GM19023 (cell line): Measurements from ENCODE around the gene DNMT1.
"Not testable (repeated sequence)": the region's sequence is repeated elsewhere in the genome, so short reads cannot be mapped to it uniquely, and the experiment has no call there.

Source experiments
- ATAC-seq: cut with Tn5 transposase; IDR thresholded peaks from one replicate; pipeline ENCODE4 v1.9.1; 2021; ENCODE audit warnings: mild to moderate bottlenecking, moderate library complexity; ENCODE audit not compliant: unreplicated experiment

Gene DNMT1

DNA sequence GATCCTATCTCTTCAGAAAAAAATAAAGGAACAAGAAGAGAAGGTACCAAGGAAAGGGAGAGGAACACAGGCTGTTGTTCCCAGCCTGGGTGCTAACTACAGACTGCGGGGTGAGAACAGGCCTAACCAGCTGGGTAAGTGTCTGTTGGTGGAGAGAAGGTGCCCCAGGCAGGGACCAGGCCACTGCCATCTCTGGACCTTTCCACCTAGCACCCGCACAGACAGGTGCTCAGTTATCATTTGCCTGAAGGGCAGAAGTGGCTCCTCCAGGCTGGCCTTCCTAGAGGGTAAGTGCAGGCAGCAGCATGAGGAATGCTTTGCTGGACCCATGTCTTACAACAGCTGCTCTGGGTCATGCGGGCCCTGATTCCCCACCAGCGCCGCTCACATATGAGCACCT lies 10.1 kb downstream of the DNMT1 start:
- ATAC-seq, result no peak

DNA sequence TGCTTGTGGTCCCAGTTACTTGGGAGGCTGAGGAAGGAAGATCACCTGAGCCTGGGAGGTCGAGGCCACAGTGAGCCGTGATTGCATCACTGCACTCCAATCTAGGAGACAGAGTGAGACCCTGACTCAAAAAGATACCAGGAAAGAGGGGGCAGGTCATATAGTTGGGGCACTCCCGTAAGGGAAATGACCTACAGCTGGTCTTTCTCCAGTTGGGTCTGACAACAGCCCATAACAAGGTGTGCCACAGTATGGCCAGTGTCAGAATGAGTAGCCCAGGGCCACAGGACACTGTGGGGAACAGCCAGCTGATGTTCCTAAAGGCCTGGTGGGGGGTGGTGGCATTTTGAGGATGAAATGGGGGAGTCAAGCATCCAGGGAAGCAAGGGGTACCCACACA lies 10.8 kb downstream of the DNMT1 start:
- no peak for ATAC-seq

DNA sequence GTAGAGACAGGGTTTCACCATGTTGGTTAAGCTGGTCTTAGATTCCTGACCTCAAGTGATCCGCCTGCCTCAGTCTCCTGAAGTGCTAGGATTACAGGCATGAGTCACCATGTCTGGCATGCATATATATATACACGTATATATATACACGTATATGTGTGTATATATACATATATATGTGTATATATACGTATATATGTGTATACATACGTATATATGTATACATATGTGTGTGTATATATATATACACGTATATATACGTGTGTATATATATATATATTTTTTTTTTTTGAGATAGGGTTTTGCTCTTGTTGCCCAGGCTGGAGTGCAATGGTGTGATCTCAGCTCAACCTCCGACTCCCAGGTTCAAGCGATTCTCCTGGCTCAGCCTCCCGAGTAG lies 11.9 kb downstream of the DNMT1 start:
- no peak for ATAC-seq

DNA sequence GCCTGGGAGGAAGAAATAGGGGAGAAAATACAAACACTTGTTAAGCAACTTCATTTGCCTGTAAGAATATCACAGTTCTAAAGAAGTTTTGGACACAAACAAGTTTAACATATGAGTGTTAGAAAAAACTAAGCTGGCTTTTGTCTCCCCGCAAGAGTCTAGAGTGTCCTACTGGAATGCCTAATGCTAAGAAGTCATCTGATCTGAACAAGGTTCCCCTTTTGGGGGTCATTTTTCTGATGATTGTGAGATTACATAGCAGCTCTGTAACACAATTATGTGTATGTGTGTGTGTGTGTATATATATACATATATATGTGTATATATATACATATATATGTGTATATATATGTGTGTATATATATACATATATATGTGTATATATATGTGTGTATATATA lies 12.7 kb downstream of the DNMT1 start:
- ATAC-seq, result no peak

DNA sequence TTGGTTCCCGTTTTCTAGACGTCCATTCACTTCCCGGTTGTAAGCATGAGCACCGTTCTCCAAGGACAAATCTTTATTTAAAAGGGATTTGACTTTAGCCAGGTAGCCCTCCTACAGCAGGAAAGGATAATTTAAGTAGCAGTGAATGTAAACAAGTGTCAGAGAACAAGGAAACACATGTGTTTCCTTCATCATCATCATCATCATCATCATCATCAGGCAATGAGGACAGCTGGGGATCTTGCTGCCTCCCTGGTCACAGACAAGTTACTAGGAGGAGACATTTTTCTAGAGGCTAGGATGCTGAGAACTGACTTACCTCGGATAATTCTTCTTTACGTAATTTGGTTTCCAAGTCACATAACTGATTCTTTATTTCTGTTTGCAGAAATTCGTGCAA lies 14.3 kb downstream of the DNMT1 start:
- no peak for ATAC-seq

DNA sequence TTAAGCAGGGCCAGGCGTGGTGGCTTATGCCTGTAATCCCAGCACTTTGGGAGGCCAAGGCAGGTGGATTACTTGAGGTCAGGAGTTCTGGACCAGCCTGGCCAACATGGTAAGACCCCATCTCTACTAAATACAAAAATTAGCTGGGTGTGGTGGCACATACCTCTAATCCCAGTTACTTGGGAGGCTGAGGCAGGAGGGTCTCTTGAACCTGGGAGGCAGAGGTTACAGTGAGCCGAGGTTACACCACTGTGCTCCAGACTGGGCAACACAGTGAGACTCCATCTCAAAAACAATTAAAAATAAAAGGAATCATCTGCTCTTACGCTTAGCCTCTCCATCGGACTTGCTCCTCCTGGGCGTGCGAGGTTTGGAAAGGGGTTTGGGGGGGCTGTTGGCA lies 14.7 kb downstream of the DNMT1 start:
- ATAC-seq, result not testable (repeated sequence)

DNA sequence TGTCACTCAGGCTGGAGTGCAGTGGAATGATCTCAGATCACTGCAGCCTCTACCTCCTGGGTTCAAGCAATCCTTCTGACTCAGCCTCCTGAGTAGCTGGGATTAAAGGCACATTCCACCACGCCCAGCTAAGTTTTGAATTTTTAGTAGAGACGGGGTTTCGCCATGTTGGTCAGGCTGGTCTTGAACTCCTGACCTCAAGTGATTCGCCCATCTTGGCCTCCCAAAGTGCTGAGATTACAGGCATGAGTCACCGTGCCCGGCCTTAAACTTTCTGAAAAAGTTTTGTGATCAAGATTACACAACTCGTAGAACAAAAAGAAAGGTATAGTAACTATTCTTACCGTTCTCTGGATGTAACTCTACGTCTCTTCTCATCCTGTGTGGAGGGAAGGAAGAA lies 21.2 kb downstream of the DNMT1 start:
- no peak for ATAC-seq

DNA sequence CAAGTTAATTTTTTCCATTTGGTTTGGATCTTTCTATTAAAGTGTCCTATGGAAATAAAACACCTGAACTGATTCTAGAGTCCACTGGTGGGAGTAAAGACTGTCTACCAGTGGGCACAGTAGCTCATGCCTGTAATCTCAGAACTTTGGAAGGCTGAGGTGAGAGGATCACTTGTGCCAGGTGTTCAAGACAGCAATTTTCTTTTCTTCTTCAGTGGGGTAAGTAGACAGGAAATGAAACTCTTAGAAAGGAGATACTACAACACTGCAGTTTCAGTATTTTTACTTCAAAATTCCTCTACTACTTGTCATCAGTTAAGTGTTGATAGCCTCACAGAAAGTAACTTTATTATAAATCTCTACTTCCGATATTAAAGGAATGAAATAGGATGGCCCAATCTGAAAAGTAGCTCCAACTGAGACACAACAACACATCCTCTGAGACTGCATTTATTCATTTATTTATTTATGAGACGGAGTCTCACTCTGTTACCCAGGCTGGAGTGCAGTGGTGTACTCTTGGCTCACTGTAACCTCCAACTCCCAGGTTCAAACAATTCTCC lies 26.3 kb downstream of the DNMT1 start:
- no peak for ATAC-seq

DNA sequence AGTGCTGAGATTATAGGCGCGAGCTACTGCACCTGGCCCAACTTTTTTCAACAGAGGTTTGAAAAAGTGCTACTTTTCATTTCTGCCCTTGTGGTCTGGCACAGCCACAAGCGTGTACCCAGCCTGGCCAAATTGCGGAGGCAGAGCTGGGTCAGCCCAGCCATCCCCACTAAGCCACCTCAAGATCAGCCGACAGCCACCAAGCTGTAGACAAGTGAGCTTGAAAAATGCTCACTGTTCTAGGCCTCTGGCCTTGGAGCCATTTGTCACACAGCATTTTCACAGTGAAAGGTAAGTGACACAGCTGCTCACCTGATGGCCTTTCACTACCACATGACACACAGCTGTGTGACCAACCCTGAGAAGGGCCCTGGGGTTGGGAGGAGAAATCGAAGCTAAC lies 27.3 kb downstream of the DNMT1 start:
- no peak for ATAC-seq

DNA sequence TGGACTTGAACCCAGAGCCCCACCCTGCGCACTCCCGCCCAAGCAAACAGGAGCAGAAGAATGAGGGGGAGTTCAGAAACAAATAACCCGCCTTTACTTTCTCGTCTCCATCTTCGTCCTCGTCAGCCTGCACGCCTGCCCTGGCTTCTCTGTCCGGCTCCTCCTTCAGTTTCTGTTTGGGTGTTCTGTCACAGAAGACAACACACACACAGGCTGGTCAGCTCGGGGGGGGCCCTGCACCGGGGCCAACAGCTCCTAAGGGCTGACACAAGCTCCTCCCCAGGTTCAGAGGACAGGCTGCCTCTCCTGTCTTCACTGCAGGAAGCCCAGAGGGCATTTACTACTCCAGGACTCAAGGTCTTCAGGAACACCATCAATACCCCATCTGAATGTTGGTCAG lies 28.3 kb downstream of the DNMT1 start:
- ATAC-seq, result not testable (repeated sequence)

DNA sequence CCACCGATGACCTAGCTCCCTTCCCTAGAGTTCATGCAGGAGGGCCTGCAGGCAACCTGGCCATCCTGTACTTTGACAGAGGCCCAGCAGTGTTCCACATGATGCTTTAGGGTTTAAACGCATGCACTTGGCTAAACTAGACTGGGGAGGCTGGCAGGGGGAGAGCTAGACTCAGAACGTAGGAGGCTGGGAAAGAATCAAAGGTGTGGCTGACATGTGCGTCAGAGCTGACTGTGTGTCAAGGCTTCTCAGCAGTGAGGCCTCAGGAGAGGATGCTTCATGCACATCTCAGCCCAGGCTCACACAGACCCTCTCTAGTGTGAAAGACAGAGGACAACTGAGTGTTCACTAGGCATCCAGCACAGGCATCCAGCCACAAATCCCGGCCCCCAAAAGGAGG lies 28.7 kb downstream of the DNMT1 start:
- ATAC-seq, result no peak

DNA sequence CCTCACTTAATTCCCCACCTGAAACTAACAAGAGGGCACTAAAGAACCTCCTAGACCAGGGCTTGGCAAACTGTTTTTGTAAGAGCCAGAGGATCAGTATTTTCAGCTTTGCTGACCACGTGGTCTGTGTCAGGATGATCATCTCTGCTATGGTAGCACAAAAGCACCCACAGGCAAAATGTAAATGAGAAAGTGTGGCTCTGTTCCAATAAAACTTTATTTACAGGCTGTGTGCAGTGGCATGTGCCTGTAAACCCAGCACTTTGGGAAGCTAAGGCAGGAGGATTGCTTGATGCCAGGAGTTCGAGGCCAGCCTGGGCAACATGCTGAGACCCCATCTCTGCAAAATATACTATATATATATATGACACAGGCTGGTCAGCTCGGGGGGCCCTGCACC lies 31.2 kb downstream of the DNMT1 start:
- ATAC-seq, result no peak

DNA sequence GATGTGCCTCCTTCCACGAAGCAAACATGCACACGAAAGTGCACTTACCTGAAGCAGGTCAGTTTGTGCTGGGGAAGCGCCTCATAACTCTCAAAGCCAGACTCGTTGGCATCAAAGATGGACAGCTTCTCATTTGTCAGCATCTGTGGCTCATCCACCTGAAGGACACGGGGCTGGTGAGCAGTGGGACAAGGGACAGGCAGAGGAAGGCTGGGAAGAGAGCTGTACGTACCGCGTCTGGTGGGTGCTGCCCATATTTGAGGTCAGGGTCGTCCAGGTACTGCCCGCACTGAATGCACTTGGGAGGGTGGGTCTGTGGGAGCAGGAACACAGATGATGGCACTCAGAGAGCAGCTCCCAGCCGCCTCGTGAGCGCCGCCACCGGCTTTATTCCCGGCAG lies 35.1 kb downstream of the DNMT1 start:
- no peak for ATAC-seq

DNA sequence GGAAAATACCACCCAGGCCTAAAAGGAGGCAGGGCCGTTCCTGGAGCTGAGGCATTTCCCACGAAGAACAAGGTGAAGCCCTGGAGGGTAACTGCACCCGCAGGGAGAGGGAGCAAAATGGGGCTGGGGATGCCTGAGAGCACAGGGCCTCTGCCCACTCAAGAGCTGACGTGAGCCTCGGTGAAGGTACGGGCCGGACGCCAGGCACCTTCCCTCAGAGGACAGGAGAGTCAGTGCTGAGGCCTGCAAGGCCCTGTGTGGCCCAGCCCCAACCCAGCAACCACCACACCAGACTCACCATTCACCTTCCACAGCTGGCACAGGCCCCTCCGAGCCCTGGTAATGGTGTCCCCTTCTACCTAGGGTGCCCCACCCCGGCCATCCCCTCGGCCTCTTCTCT lies 36.3 kb downstream of the DNMT1 start:
- ATAC-seq, result no peak

DNA sequence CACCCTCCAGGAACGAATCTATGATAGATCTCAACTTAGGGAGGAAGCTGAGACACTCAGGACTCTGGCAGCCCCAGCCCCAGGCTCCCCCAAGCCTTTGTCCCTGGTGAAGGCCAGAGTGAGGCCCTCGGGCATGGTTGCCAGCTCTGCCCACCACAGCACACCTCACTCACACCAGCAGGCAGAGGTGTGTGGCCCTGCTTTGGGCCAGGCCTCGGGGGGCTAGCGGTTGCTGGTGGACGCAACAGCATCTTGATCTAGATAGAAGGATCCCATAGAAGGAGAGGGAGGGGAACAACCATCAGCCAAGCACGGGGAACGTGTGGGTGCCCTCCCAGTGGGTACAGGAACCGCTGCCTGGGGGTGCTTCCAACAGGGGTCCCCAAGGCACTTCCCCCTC lies 36.7 kb downstream of the DNMT1 start:
- no peak for ATAC-seq

DNA sequence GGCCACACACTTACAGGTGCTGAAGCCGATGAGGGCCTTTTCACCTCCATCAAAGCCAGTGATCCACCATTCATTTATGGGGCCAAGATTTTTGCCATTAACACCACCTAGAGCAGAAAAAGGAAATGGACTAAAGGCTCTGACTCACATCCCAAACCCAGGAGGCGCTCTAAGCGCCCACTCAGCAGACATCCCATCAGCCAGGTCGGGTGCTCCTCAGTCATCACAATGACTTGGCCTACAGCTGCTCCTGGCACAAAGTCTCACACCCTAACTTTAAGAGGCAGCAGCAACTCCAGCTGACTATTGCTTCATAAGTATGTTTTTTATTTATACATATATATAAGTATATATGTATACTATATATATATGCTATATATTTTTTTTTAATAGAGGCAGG lies 38.9 kb downstream of the DNMT1 start:
- ATAC-seq, result no peak

DNA sequence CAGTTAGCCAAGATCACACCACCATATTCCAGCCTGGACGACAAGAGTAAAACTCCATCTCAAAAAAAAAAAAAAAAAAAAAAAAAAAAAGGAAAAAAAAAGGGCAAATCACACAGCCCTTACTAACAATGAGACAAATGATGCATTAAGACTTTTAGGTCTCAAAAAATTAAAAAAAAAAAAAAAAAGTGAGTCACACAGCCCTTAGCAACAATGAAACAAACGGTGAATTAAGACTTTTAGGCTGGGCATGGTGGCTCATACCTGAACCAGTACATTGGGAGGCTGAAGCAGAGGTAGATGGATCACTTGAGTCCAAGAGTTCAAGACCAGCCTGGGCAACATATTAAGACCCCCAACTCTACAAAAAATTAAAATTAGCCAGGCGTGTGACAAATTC lies 42.7 kb downstream of the DNMT1 start:
- no peak for ATAC-seq

DNA sequence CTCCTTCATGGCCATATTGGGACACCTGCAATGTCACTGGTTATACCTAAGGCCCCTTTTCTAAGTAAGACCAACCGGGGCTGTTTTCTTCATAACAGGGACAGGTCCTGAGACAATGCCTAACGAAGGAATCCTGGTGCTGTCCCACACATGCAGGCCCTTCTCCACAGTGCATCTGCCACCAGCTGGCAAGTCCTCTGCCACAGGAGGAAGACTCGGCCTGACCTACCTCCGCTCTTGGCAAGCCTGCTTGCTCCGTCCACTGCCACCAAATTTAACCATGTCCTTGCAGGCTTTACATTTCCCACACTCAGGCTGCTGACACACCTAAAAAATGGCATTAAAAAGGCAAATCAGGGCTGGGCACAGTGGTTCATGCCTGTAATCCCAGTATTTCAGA lies 43.2 kb downstream of the DNMT1 start:
- ATAC-seq, result no peak

DNA sequence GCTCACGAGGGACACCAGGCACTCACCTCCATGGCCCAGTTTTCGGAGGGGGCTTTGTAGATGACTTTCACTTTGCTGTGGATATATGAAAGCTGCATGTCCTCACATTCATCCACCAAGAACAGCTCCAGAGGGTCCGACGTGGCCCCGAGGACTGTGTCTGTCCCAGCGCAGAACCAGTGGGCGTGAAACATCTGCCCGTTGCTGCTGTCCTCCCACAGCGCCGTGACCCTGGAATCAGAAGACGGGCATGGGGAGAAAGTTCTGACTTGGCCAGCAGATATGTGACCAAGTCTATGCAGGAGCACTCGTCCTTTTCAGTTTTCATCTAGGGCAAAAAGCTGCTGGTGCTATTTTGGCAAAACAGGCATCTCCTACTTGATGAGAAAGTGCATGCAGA lies 45.3 kb downstream of the DNMT1 start:
- ATAC-seq, result no peak

DNA sequence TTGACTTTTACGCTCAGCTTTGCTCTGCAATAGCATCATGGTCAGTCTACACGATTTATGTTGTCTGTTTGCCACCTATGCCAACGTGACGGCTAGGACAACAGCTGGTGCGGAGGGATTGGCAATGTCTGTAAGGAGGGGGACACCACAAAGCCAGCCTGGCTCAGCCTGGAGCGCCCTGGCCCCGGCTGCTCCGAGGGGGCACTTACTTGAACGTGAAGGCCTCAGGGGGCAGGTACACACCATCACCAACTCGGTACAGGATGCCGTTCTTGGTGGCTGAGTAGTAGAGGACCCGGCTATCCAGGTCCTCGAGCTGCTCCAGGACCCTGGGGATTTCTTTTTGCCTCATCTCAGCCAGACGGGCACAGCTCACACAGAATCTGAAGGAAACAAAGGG lies 48.6 kb downstream of the DNMT1 start:
- no peak for ATAC-seq

DNA sequence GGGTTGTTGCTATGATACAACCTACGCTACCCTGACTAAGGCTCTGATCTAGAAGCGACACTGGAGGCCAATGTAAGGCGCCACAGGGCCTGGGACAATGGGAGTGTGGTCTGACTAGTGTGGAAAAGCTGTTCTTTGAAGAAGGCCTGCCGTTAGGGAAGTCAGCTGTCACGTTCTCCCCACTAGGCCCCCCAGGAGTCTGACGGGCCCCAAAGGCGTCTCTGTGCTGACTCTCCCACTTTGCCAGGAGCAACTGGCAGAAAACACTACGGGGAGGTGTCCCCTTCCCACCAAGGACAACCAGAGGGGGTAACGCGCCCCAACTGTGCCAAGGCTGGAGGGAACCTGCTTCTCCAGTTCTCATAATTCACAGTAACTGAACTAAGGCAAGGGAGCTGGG lies 49.7 kb downstream of the DNMT1 start:
- ATAC-seq, result no peak

DNA sequence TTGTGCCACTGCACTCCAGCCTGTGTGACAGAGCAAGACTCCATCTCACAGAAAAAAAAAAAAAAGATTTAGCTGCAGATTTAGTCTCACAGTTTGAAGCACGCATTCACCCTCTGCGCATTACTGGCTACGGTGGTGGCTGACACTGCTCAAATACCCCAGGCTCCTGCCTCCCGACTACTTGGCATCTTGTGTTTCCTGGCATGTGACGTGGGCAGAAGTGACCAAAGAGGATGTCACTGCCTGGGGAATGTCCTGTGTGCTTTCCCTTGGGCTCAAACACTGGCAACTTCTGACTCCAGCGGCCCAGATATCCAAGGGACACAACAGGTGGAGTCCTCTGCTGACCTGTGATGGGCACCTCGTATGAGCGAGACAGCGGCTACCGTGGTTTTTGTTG lies 50.4 kb downstream of the DNMT1 start:
- ATAC-seq, result no peak

DNA sequence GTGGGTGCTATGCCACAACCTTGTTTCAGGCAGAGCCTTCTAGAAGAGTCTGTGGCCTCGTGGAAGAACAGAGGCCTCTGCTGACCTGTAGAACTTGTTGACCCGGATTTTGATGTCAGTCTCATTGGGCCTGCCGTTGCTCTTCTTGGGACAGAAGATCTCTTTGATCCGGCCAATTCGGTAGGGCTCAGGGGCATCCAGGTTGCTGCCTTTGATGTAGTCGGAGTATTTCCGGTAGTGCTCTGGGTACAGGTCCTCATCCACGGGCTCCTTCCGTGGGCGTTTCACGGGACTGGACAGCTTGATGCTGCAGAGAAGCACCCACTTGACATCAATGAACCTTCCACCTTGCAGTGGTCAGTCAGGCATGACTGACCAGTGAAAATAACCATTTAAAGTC lies 51.1 kb downstream of the DNMT1 start:
- no peak for ATAC-seq
